H4 (cell line): ENCODE data around the gene ELMO3. TPM values are rescaled to one million over a fixed set of nuclear protein-coding genes. Genes with fewer than 3 reads are reported as not detected.

Experiments used
- DNase-seq: peaks from one replicate; pipeline ENCODE4 v3.0.0-alpha.2; 2015; ENCODE audit warnings: low spot score
- total RNA-seq: library from RNA; depleted of rRNA; stranded (reverse); fragments of >200 nt; shearing (Covaris generic); gene quantifications from 2 replicates; pipeline ENCODE4 v1.2.3, GENCODE V29; 2014

The ELMO3 gene
- total RNA-seq, 1 experiment from 2014 or later: 0.06 TPM

- DNase-seq: no peak
These were observed 41.6 kb downstream of the ELMO3 start for GRCh38 chr16:67240506-67240905.

GRCh38 chr16:67241008-67241900 is 42.3 kb downstream of the ELMO3 start:
- peak; percentile 87 for DNase-seq

GRCh38 chr16:67242138-67242730 is 43.3 kb downstream of the ELMO3 start:
- no peak for DNase-seq

GRCh38 chr16:67243481-67243880 is 44.5 kb downstream of the ELMO3 start:
- DNase-seq: no peak

- peak; percentile 76 for DNase-seq
These were observed 45.7 kb downstream of the ELMO3 start for GRCh38 chr16:67244387-67245185.

- no peak for DNase-seq
These were observed 46.3 kb downstream of the ELMO3 start for GRCh38 chr16:67245186-67245585.

GRCh38 chr16:67245674-67246080 is 46.7 kb downstream of the ELMO3 start:
- DNase-seq: no peak

GRCh38 chr16:67246081-67246755 is 47.3 kb downstream of the ELMO3 start:
- DNase-seq: peak; percentile 74

GRCh38 chr16:67246756-67247191 is 47.8 kb downstream of the ELMO3 start:
- peak; percentile 35 for DNase-seq

- peak; percentile 91 for DNase-seq
These were observed 48.5 kb downstream of the ELMO3 start, which contains the start of gene FHOD1 for GRCh38 chr16:67247192-67248072. TSS of gene FHOD1 (minus strand) at chr16:67247481. CDS start at chr16:67247410, 71 bp downstream.

- DNase-seq: no peak
These were observed 49.1 kb downstream of the ELMO3 start for GRCh38 chr16:67248073-67248400.

GRCh38 chr16:67248401-67249177 is 49.7 kb downstream of the ELMO3 start, which contains the start of gene SLC9A5:
TSS of gene SLC9A5 (plus strand) at chr16:67248979. CDS start at chr16:67249015, 36 bp downstream.
- DNase-seq: no peak

- DNase-seq: no peak
These were observed 50.5 kb downstream of the ELMO3 start for GRCh38 chr16:67249178-67250044.

GRCh38 chr16:67250045-67250327 is 51.1 kb downstream of the ELMO3 start:
- DNase-seq: no peak

- no peak for DNase-seq
These were observed 53.9 kb downstream of the ELMO3 start for GRCh38 chr16:67252609-67253497.
